Stimulated activated CD8-positive, alpha-beta memory T cell treated with anti-CD3 and anti-CD28 coated beads, Interleukin-15, amount 100 ng/mL, for 48 hours (primary cell): ENCODE data around the gene ATXN1.
"Not testable (repeated sequence)": the region's sequence is repeated elsewhere in the genome, so short reads cannot be mapped to it uniquely, and the experiment has no call there.

ENCODE experiments used
- DNase-seq, 2 donors: peaks; one replicate each; pipeline ENCODE4 v3.0.0-alpha.2; 2020; ENCODE audit warnings: low read depth in 2 of 2

Gene ATXN1

DNA sequence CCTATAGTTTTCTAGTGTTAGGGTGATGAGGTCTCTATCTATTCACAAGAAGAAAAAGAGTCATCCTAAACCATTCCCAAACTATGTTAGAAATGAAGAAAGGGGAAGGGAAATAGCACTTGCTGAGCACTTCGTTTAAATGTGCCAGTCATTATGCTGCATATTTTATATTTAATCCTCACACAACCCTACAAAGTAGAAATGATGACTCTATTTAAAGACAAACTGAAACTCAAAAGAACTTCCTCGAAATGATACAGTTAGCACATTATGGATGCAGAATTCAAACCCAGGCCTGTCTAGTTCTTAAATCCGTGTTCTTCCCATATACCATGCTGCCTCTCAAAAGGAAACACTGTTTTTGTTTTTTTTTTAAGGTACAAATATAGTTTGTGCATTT, 348.3 kb downstream of the ATXN1 start:
- no peak for DNase-seq

- DNase-seq: no peak
Observed at GRCh38 chr6:16412171-16412570, 349.1 kb downstream of the ATXN1 start.

GRCh38 chr6:16409531-16410441, 351.5 kb downstream of the ATXN1 start:
- peak; percentile 34 for DNase-seq

GRCh38 chr6:16408766-16409165, 352.5 kb downstream of the ATXN1 start:
- no peak for DNase-seq

- no peak for DNase-seq
Observed at GRCh38 chr6:16406966-16407365, 354.3 kb downstream of the ATXN1 start.

DNA sequence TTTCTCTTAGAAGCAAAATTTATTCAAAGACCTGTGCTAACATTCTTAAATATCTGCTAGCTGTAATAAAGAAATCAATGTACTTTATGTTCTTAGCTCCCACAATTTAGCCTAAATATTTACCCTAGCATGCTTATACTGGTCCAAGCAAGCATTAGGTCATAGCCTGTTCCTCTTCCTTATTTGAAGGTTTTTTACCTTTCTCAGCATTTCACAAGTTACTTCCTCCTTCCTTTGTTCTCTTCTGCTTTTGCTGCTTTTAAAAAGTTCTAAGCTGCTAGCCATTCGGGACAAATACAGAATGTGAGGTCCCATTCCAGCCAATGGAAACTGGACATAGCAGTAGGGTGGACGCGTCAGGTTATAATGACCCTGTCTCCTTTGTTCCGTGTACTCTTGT, 354.7 kb downstream of the ATXN1 start:
- not testable (repeated sequence) for DNase-seq

GRCh38 chr6:16405375-16405774, 355.9 kb downstream of the ATXN1 start:
- DNase-seq: no peak

GRCh38 chr6:16404456-16404855, 356.8 kb downstream of the ATXN1 start:
- DNase-seq: no peak

DNA sequence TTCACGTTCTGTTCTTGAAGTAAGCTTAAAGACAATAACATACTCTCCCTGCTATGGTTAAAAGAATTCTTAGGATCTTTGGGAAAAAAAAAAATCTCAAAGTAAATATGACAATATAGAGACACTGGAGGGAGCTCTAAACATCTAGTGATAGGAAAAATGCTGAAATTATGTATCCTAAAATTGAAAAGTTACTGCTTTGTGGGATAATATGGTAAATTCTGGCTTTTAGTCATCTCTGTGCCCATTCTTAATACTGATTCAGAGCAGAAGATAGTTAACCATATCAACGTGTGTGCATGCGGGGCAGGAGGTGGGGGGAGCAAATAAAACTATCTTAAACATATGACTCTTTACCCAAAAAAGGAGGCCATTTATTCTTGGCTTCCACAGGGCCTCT, 357.4 kb downstream of the ATXN1 start:
- DNase-seq: no peak

GRCh38 chr6:16402581-16402900, 358.7 kb downstream of the ATXN1 start:
- no peak for DNase-seq

DNA sequence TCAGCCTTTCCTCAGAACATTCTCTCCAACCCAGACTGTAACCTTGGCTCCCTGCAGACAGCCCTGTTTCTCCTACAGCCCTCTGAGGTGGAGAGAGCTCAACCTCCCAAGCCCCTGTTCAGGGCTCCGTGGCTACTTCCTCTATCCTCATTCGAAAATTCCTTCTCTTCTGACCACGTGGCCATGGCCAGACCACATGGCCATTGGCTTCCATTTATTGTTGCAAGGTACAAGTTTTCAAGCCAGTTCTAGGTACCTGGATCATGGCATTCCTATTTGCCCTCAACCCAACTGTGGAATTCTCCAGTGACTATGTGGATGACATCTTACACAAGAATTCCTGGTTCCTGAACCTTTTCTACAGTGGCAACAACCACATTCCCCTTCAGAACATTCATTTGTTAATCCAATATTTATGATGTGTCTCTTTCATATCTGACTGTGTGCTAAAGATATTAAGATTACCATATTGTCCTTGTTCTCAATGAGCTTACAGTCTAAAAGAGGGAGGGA, 361.0 kb downstream of the ATXN1 start:
- DNase-seq: no peak

DNA sequence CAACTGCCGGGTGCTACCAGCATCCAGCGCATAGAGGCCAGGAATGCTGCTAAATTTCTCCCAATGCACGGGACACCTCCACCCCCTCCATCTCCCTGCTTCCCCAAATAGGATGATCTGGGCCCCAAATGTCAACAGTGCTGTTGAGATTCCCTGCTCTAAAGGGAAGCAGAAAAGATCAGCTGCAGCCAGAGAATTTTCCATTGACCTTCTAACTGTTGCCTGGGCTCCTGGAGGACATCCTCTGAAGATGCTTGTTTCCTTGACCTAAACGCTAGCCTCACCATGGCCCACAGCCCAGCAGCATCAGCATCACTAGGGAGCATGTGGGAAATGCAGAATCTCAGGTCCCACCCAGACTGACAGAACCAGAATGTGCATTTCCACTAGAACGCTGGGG, 361.6 kb downstream of the ATXN1 start:
- no peak for DNase-seq

- no peak for DNase-seq
Observed at GRCh38 chr6:16399158-16399557, 362.1 kb downstream of the ATXN1 start.

DNA sequence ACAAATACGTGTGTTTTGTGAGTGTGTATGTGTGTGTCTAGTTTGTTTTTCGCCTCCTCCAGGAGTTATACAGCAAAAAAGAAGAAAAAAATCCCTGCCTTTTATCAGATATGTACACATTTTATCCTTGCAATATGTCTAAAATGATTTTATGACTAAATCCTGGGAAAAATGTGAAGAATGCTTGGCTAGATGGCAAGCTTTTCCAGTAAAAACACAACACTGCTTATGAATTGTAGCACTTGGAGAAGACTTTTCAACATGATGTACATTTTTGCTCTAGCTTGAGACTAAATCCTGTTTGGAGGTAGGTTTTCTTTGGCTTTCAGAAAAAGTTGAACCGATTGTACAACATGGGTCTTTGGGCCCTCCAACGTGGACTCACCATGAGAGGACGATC, 362.7 kb downstream of the ATXN1 start:
- no peak for DNase-seq

DNA sequence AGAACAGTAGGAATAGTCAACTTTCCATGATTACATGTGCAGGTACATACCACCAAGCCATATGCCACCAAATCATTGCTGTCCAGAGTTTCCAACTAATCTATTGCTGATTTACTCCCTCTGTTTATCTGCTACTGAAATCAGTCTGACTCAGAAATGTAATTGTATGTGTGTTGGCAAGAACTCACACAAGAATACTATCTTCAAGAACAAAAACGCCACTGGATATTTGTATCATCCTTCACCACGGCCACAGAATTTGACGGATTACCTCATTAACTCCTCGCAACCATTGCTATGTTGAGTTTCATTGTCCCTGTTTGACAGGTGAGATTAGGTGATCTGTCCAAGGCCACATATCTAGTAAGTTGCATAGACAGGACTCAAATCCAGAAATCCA, 363.6 kb downstream of the ATXN1 start:
- no peak for DNase-seq

- DNase-seq: no peak
Observed at GRCh38 chr6:16396497-16397319, 364.6 kb downstream of the ATXN1 start.

DNA sequence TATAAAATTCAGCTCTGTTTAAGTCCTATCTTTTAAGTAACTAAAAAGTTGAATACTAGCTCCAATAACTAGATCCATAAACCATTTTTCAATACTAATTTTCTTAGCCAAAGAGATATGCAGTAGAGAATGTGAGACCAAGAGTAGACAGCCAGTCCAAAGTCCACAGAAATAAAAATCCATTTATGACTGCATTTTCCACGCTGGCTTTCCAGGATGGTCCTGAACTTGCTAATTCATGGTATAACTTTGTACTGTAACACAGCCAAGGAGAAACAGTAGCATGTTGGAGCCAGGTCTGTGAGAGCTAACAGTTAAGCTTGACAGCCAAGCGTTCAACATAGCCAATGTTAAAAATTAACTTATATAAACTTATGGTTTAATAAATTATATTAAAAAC, 366.6 kb downstream of the ATXN1 start:
- no peak for DNase-seq

GRCh38 chr6:16393326-16393725, 367.9 kb downstream of the ATXN1 start:
- no peak for DNase-seq

DNA sequence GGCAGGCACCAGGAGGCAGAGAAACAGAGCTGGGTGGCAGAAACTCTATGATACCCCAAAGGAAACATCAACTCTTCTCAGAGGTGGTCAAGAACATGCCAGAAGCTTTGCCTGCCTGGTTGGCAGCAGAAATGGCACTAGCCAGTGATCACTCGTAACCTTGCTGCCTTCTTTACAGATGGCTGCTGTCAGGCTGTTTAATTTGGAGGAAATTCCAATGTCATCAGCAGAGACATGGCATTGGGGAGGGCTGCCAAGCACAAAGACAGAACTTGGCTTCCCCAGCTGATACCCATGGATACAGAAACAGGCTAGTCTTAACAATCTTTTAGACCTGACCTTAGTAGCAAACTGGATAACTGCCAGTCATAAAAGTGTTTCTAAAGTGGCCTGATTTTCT, 369.2 kb downstream of the ATXN1 start:
- DNase-seq: no peak

GRCh38 chr6:16391451-16391912, 369.8 kb downstream of the ATXN1 start:
- DNase-seq: no peak

GRCh38 chr6:16390909-16391450, 370.3 kb downstream of the ATXN1 start:
- DNase-seq: not testable (repeated sequence)

- no peak for DNase-seq
Observed at GRCh38 chr6:16389642-16390041, 371.6 kb downstream of the ATXN1 start.
